NCI-H146 treated with DMSO at 0.1 percent for 48 hours (cell line): Measurements from ENCODE around the gene KLF17.

Source experiments
- DNase-seq: peaks from one replicate; lab custom pipeline; 2025; ENCODE audit not compliant: unreplicated experiment; lab: John Stamatoyannopoulos, UW

The KLF17 gene

GRCh38 chr1:44151332-44151731, 32.7 kb downstream of the KLF17 start:
- no peak for DNase-seq

DNA sequence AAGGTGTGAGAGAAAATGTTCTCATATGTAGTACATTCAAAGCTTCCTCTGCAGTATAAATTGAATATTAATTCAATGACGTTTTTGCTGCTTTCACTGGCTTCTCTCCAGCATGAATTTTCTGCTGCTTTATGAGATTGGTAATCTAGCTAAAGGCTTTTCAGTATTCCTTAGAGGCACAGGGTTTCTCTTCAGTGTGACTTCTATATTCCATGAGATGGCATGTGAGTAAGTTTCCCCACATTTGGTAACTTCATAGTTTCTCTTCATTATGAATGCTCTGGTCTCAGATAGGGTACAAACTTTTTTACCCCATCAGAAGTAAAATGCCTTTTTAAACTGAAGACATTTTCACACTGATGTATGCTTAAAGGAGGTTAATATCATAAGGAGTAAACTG, 33.2 kb downstream of the KLF17 start:
- DNase-seq: no peak

DNA sequence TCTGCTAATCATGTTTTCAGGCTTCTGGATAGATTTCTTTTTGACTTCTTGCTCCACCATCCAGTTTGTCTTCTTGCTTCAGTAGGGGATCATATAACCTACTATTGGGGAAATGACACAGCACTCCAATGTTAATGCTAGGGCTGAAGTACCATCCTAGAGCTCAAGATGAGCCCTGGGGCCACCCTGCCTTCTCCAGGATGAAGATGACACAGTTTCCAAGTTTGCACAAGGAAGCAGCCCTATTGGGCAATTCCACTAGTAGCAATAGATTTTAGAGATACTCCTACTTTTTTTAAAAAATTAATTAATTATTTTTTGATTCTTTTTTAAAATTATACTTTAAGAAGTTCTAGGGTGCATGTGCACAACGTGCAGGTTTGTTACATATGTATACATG, 34.1 kb downstream of the KLF17 start:
- no peak for DNase-seq

DNA sequence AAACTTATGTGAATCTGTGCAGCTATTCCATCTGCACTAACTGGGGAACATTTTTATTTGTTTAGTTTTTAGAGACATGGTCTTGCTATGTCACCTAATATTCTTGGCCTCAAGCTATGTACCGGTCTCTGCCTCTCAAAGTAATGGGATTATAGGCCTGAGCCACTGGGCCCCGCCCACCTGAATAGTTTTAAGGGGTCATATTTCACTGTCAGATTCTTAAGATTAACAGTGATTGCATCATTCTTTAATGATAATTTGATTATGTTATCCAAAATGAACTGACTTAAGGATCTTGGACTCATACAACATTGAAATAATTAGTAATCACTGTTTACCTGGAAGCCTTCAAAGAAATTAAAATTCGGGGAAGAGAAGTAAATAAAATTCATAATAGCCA, 35.4 kb downstream of the KLF17 start:
- DNase-seq: no peak

DNA sequence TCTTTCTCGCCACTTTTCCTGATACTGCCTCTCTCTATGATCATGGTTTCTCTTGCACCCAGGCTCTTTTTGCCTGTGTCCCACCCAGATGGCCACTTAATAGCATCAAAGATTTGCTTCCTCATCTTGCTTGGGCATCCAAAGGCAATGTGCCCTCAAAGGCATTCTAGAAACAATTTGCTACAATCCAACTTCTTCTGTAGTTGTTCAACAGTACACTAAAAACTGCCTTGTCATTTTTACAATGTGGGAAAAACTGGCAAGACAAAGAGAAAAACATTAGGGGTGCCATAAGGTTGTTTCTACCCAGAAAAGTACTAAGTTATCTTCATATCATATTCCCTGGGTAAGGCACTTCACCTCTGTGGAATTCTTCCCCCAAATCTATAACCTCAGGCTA, 39.3 kb downstream of the KLF17 start:
- DNase-seq: no peak

GRCh38 chr1:44158871-44159270, 40.2 kb downstream of the KLF17 start:
- DNase-seq: no peak

- DNase-seq: no peak
These were observed 42.9 kb downstream of the KLF17 start for GRCh38 chr1:44161546-44161945.

DNA sequence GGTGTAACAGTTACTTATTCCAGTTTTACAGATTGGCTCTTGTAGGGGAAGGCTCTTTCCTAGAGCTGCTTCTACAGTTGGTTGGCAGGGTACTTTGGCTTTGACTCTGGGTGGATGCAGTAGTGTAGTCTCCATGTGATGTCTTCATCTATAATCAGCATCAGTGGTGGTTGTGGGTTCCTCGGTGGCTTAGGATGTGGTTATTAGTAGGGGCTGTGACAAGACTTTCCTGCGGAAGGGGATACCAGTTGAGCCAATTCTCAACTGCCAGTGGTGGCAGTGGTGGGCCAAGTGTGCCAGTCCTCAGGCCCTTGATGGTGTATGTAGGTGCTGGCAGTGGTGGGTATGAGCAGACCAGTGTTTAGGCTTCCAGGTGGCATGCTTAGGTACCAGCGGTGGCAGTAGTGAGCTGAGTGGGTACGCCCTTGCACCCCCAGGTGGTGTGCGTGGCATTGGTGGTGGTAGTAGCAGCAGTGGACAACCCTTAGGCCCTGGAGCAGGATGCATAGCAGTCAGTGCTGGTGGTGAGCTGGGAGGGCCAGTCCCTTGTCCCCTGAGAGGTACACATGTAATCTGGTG, 50.0 kb downstream of the KLF17 start:
- no peak for DNase-seq

DNA sequence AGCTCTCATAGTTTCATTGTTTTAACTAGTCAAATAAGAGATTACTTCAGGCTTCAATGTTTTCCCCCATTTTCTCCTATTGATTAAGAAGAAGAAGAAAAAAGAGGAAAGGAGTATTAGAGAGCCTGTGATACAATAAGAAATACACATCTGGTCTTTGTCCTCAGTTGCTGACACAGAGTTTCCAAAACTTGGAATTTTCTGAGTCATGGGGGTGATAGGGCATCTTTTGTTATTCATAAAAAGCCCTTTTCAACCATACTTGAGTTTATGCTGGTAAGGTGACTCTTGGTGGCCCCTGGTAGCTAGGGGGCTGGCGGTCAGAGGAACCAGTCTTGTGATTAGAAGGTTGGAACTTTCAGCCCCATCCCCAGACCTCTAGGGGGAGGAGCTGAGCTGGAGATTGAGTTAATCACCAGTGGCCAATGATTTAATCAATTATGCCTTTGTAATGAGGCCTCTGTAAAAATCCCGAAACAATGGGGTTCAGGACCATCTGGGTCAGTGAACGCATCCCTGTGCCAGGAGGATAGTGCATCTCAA, 51.7 kb downstream of the KLF17 start:
- no peak for DNase-seq

DNA sequence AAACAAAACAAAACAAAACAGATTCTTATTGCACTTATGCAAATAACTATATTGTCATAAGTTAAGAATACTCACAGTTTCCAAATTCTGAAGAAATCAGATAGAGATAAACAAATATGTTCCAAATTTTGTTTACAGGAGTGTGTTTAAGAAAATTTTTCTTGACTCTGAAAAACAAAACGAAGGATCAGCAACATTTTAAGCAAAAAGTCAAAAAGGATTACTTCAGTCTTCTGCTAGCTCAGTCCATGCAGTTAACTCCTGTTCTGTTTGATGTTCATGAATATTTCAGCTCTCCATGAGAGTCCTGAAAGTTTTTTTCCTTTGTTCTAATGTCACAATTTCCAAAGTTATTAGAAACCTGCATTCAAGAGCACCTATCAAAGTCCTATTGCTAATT, 56.0 kb downstream of the KLF17 start:
- no peak for DNase-seq
